Measurements from ENCODE around the gene TMCO2.

GRCh38 chr1:40257313-40257687 lies 9.6 kb downstream of the TMCO2 start:
- no peak for TF ChIP-seq CTCF (IDR thresholded peaks at IDR 0.05)
- no peak for TF ChIP-seq POLR2A (IDR thresholded peaks at IDR 0.05)
